Measurements from ENCODE around the gene METTL9. TPM values are rescaled to one million over a fixed set of nuclear protein-coding genes. Genes with fewer than 3 reads are reported as not detected.
"Not testable (repeated sequence)": the region's sequence is repeated elsewhere in the genome, so short reads cannot be mapped to it uniquely, and the experiment has no call there.

Gene METTL9
- total and polyA plus RNA-seq, 2 experiments from 2014 or later, result 112 to 229 TPM

GRCh38 chr16:21634216-21634615, 34.8 kb downstream of the METTL9 start:
- H3K9me2 ChIP-seq (replicated peaks; ENCODE audit: insufficient read depth), result no peaks in the 10 kb centered on the region
- no peaks in the 10 kb centered on the region for H3K9me3 ChIP-seq (ENCODE audit: low read depth)

GRCh38 chr16:21635694-21636093, 36.3 kb downstream of the METTL9 start:
- H3K9me3 ChIP-seq (ENCODE audit: low read depth); H3K9me2 ChIP-seq (replicated peaks; ENCODE audit: insufficient read depth); H3K4me3 ChIP-seq; H3K4me2 ChIP-seq; H3K36me3 ChIP-seq (replicated peaks; ENCODE audit: insufficient read depth, low read depth); DNase-seq (ENCODE audit: low spot score); H4K20me1 ChIP-seq (ENCODE audit: insufficient read depth, poor library complexity, severe bottlenecking); H2AFZ ChIP-seq; H3K27ac ChIP-seq; H3K4me1 ChIP-seq (ENCODE audit: insufficient read depth); H3K27me3 ChIP-seq: not testable (repeated sequence)
- peaks cover 11% of the 10 kb centered on the region for H3K79me2 ChIP-seq
- 92% methylated on average over 9 of the region's 9 CpGs for WGBS (ENCODE audit: low lambda C conversion rate, missing lambda C conversion rate)

More at GRCh38 chr16:21634216-21634615, 34.8 kb downstream of the METTL9 start:
- Histone ChIP-seq H3K79me2 (peaks cover 8% of the 10 kb centered on the region), H3K27ac (no peak overlapping the region), H4K20me1 (ENCODE audit: insufficient read depth, poor library complexity, severe bottlenecking) (no peaks in the 10 kb centered on the region), H2AFZ (no peak overlapping the region), H3K4me2 (no peak overlapping the region), H3K4me3 (no peak overlapping the region), H3K36me3 (replicated peaks; ENCODE audit: insufficient read depth, low read depth) (no peaks in the 10 kb centered on the region), H3K4me1 (ENCODE audit: insufficient read depth) (peaks cover 8% of the 10 kb centered on the region), H3K27me3 (no peaks in the 10 kb centered on the region)
- DNase-seq (ENCODE audit: low spot score), result no peak
- no peak for TF ChIP-seq CTCF (IDR thresholded peaks at IDR 0.05; ENCODE audit: poor library complexity)
- TF ChIP-seq EZH2 (IDR thresholded peaks at IDR 0.05; ENCODE audit: borderline replicate concordance), result no peak
- no peak for TF ChIP-seq EZH2phosphoT487 (IDR thresholded peaks at IDR 0.05; ENCODE audit: low read depth, severe bottlenecking, unreplicated experiment)
- 71% methylated on average over 5 of the region's 5 CpGs for WGBS (ENCODE audit: low lambda C conversion rate, missing lambda C conversion rate)

- no peak for DNase-seq (ENCODE audit: low spot score)
- Histone ChIP-seq H4K20me1 (ENCODE audit: insufficient read depth, poor library complexity, severe bottlenecking) (no peaks in the 10 kb centered on the region), H2AFZ (no peak overlapping the region), H3K4me2 (no peak overlapping the region), H3K9me2 (replicated peaks; ENCODE audit: insufficient read depth) (no peaks in the 10 kb centered on the region), H3K79me2 (peaks cover 11% of the 10 kb centered on the region), H3K4me3 (no peak overlapping the region), H3K27ac (no peak overlapping the region), H3K9me3 (ENCODE audit: low read depth) (no peaks in the 10 kb centered on the region), H3K27me3 (no peaks in the 10 kb centered on the region), H3K4me1 (ENCODE audit: insufficient read depth) (peaks cover 3% of the 10 kb centered on the region), H3K36me3 (replicated peaks; ENCODE audit: insufficient read depth, low read depth) (no peaks in the 10 kb centered on the region)
- no peak for TF ChIP-seq EZH2 (IDR thresholded peaks at IDR 0.05; ENCODE audit: borderline replicate concordance)
- TF ChIP-seq EZH2phosphoT487 (IDR thresholded peaks at IDR 0.05; ENCODE audit: low read depth, severe bottlenecking, unreplicated experiment), result no peak
- TF ChIP-seq CTCF (IDR thresholded peaks at IDR 0.05; ENCODE audit: poor library complexity), result no peak
- 97% methylated on average over 37 of the region's 37 CpGs for WGBS (ENCODE audit: low lambda C conversion rate, missing lambda C conversion rate)
Observed at GRCh38 chr16:21637032-21637968, 37.9 kb downstream of the METTL9 start.

GRCh38 chr16:21638573-21638975, 39.2 kb downstream of the METTL9 start:
- Histone ChIP-seq H3K27ac (no peak overlapping the region), H2AFZ (no peak overlapping the region), H3K27me3 (no peaks in the 10 kb centered on the region), H3K9me3 (ENCODE audit: low read depth) (no peaks in the 10 kb centered on the region), H3K9me2 (replicated peaks; ENCODE audit: insufficient read depth) (no peaks in the 10 kb centered on the region), H3K4me1 (ENCODE audit: insufficient read depth) (peaks cover 3% of the 10 kb centered on the region), H3K36me3 (replicated peaks; ENCODE audit: insufficient read depth, low read depth) (no peaks in the 10 kb centered on the region), H4K20me1 (ENCODE audit: insufficient read depth, poor library complexity, severe bottlenecking) (no peaks in the 10 kb centered on the region), H3K79me2 (peaks cover 6% of the 10 kb centered on the region), H3K4me2 (no peak overlapping the region), H3K4me3 (no peak overlapping the region)
- DNase-seq (ENCODE audit: low spot score), result no peak
- 64% methylated on average over 4 of the region's 4 CpGs for WGBS (ENCODE audit: low lambda C conversion rate, missing lambda C conversion rate)
- TF ChIP-seq CTCF (IDR thresholded peaks at IDR 0.05; ENCODE audit: poor library complexity) (no peak), EZH2phosphoT487 (IDR thresholded peaks at IDR 0.05; ENCODE audit: low read depth, severe bottlenecking, unreplicated experiment) (no peak), EZH2 (IDR thresholded peaks at IDR 0.05; ENCODE audit: borderline replicate concordance) (no peak)

Data from hepatocyte (in vitro differentiated cells).